ENCODE results near the gene NXPE1.

Gene NXPE1

DNA sequence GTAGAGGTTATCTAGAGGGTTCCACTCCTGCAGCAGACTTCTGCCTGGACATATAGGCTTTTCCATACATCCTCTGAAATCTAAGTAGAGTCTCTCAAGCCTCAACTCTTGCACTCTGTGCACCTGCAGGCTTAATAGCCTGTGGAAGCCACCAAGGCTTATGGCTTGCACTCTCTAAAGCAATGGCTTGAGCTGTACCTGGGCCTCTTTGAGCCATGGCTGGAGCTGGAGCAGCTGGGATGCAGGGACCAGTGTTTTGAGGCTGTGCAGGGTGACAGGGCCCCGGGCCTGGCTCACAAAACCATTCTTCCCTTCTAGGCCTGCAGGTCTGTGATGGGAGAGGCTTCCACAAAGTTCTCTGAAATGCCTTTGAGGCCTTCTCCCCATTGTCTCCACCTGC lies 38.8 kb upstream of the NXPE1 start:
- H3K9me3 ChIP-seq (ENCODE audit: control insufficient read depth, low read length) = no peaks in the 10 kb centered on the region
- no peaks in the 10 kb centered on the region for H3K36me3 ChIP-seq (ENCODE audit: control insufficient read depth, insufficient read depth, low read length)

GRCh38 chr11:114596175-114596919 lies 36.7 kb upstream of the NXPE1 start:
- Histone ChIP-seq H3K27ac (no peak overlapping the region), H3K36me3 (ENCODE audit: control insufficient read depth, insufficient read depth, low read length) (no peaks in the 10 kb centered on the region), H3K9ac (no peak overlapping the region), H2AFZ (no peak overlapping the region), H3K9me3 (ENCODE audit: control insufficient read depth, low read length) (no peaks in the 10 kb centered on the region), H3K4me2 (ENCODE audit: low read length) (no peak overlapping the region), H3K27me3 (ENCODE audit: control insufficient read depth, insufficient read depth, low read length) (no peaks in the 10 kb centered on the region), H3K4me1 (no peaks in the 10 kb centered on the region), H3K4me3 (ENCODE audit: low read depth, low read length) (no peak overlapping the region), H3K79me2 (no peaks in the 10 kb centered on the region)
- TF ChIP-seq, protein P1, sequence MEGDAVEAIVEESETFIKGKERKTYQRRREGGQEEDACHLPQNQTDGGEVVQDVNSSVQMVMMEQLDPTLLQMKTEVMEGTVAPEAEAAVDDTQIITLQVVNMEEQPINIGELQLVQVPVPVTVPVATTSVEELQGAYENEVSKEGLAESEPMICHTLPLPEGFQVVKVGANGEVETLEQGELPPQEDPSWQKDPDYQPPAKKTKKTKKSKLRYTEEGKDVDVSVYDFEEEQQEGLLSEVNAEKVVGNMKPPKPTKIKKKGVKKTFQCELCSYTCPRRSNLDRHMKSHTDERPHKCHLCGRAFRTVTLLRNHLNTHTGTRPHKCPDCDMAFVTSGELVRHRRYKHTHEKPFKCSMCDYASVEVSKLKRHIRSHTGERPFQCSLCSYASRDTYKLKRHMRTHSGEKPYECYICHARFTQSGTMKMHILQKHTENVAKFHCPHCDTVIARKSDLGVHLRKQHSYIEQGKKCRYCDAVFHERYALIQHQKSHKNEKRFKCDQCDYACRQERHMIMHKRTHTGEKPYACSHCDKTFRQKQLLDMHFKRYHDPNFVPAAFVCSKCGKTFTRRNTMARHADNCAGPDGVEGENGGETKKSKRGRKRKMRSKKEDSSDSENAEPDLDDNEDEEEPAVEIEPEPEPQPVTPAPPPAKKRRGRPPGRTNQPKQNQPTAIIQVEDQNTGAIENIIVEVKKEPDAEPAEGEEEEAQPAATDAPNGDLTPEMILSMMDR (IDR thresholded peaks at IDR 0.05) = no peak

More for the DNA sequence above, 38.8 kb upstream of the NXPE1 start:
- Histone ChIP-seq H3K4me1 (no peaks in the 10 kb centered on the region), H2AFZ (no peak overlapping the region), H3K79me2 (no peaks in the 10 kb centered on the region), H3K4me2 (ENCODE audit: low read length) (no peak overlapping the region), H3K27me3 (ENCODE audit: control insufficient read depth, insufficient read depth, low read length) (no peaks in the 10 kb centered on the region), H3K9ac (no peak overlapping the region), H3K27ac (no peak overlapping the region), H3K4me3 (ENCODE audit: low read depth, low read length) (no peak overlapping the region)
- TF ChIP-seq, protein P1 (IDR thresholded peaks at IDR 0.05) = no peak

GRCh38 chr11:114595571-114595970 lies 35.9 kb upstream of the NXPE1 start, which contains the start of gene NXPE4:
TSS of gene NXPE4 (minus strand) at chr11:114595786. CDS start at chr11:114594759, 1,027 bp downstream.
- Histone ChIP-seq H3K9ac (no peak within 1 kb of the TSS), H3K36me3 (ENCODE audit: control insufficient read depth, insufficient read depth, low read length) (no peaks in the 10 kb centered on the region), H2AFZ (no peak within 1 kb of the TSS), H3K79me2 (no peaks in the 10 kb centered on the region), H3K4me3 (ENCODE audit: low read depth, low read length) (no peak within 1 kb of the TSS), H3K4me2 (ENCODE audit: low read length) (no peak within 1 kb of the TSS), H3K4me1 (no peaks in the 10 kb centered on the region), H3K9me3 (ENCODE audit: control insufficient read depth, low read length) (no peaks in the 10 kb centered on the region), H3K27me3 (ENCODE audit: control insufficient read depth, insufficient read depth, low read length) (no peaks in the 10 kb centered on the region), H3K27ac (no peak within 1 kb of the TSS)
- TF ChIP-seq, protein P1 (IDR thresholded peaks at IDR 0.05) = no peak

GRCh38 chr11:114594703-114595102 lies 35.0 kb upstream of the NXPE1 start:
- Histone ChIP-seq H3K4me3 (ENCODE audit: low read depth, low read length) (no peak overlapping the region), H3K9ac (no peak overlapping the region), H3K27ac (no peak overlapping the region), H2AFZ (no peak overlapping the region), H3K36me3 (ENCODE audit: control insufficient read depth, insufficient read depth, low read length) (no peaks in the 10 kb centered on the region), H3K4me1 (no peaks in the 10 kb centered on the region), H3K4me2 (ENCODE audit: low read length) (no peak overlapping the region), H3K27me3 (ENCODE audit: control insufficient read depth, insufficient read depth, low read length) (no peaks in the 10 kb centered on the region), H3K9me3 (ENCODE audit: control insufficient read depth, low read length) (no peaks in the 10 kb centered on the region), H3K79me2 (no peaks in the 10 kb centered on the region)
- TF ChIP-seq, protein P1 (IDR thresholded peaks at IDR 0.05) = no peak

Measured in parathyroid adenoma (tissue), 2 donors.